GM18951 (cell line): ENCODE results near the gene KCNJ2.
A peak's percentile ranks its signal among the peaks of the same experiment; 100 is the strongest.

Source experiments
- POLR2A ChIP-seq: IDR thresholded peaks from 4 replicates; pipeline ENCODE4 v1.6.1; 2011; ENCODE audit warnings: mild to moderate bottlenecking; ENCODE audit not compliant: insufficient read length, insufficient read depth; ENCODE audit errors: extremely low read depth
- in situ Hi-C: fragments of 300-500 bp; cut with MboI; formaldehyde crosslinking; loops from one replicate; pipeline ENCODE4 v1.12.0; 2022; ENCODE audit warnings: low sequenced_read_pairs, mixed read lengths, inconsistent platforms; ENCODE audit not compliant: unreplicated experiment

The KCNJ2 gene

DNA sequence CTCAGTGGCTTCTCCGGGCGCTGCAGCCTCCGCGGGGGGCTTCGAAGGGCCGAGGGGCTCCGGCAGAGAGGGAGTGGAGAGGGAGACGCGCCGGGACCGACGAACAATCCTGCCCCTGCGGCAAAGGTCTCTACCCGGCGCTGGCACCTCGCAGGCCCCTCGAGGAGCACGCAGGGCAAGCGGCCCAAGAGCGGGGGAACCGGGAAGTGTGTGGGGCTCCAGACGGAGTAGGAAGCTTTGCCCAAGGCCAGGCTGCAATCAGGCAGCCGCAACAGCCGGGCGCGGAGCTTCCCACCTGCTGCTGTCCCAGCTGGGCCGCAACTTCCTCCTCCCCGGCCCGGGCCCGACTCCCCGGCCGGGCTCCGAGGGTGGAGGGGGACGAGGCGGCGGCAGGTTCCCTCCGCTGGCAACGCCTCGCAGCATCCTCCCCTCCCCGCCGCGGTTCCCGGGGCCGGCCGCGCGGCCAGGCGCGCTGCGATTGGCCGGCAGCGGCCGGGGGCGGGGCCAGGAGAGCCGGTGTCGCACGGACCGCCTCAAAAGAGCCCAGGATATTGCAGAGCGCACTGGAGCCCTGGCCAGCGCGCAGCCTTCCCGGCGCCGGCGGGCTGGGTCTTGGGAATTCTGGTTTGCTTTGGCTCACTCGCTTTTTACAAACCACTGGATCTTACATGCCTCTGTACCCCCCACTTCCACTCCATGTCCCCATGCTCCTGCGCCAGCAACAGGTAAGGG is at the start of gene KCNJ2:
KCNJ2 (plus strand) TSS at position 556 of the 732 bp plus-strand sequence. CDS start 5,508 bp downstream, outside the sequence.
- peak; percentile 66 for TF ChIP-seq POLR2A
- in situ Hi-C loops, result no loop called here

DNA sequence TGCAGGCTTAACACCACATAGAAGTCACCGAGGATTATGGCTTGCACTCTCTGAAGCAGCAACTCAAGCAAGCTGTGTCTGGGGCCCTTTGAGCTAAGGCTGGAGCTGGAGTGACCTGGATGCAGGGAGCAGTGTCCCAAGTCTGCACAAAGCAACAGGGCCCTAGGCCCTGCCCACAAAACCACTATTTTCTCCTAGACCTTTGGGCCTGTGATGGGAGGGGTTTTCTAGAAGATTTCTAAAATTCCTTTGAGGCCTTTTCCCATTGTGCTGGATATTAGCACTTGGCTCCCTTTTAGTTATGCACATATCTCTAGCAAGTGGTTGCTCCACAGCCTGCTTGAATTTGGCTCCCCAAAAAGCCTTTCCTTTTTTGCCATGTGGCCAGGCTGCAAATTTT is 49.8 kb upstream of the KCNJ2 start:
- TF ChIP-seq POLR2A, result no peak
- in situ Hi-C loops, result no loop called here

DNA sequence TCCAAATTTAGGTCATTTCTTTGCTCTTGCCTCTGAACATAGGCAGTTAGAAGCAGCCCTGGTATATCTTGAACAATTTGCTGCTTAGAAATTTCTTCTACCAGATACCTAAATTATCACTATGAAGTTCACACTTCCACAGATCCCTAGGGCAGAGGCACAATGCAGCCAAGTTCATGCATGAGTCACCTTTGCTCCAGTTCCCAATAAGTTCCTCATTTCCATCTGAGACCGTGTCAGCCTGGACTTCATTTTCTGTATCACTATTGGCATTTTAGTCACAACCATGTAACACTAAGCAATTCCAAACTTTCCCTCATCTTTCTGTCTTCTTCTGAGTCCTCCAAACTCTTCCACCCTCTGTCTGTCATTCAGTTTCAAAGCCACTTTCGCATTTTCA is 49.3 kb upstream of the KCNJ2 start:
- TF ChIP-seq POLR2A, result no peak

DNA sequence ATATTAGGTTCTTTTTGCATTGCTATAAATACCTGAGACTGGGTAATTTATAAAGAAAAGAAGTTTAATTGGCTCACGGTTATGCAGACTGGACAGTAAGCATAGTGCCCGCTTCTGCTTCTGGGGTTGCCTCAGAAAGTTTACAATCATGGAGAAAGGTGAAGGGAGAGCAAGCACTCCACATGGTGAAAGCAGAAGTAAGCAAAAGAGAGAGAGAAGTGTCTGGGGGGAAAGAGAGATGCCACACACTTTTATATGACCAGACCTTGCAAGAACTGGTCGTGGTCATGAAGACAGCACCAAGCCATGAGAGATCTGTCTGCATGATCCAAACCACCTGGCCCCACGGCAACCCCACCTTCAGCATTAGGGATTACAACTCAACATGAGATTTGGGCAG is 48.9 kb upstream of the KCNJ2 start:
- in situ Hi-C loops, result no loop called here
- no peak for TF ChIP-seq POLR2A

More for the DNA sequence above, 49.3 kb upstream of the KCNJ2 start:
- in situ Hi-C loops, result no loop called here

DNA sequence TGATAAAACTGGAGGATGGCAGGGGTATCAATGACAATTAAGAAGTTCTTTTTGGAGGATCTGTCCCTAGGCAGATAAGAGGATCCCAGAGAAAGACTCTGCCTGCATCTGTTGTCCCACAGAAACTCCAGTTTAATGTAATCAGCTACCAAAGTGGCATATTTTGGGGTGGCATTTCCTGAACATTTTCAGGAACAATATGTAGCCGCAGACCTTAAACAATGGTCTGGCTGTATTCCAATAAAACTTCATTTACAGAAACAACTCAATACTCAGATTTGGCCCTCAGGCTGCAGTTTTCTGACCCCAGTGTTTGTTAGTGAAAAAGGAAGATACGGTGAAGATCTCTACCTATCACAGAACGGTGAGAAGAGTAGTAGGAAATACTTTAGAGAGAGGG is 48.2 kb upstream of the KCNJ2 start:
- no peak for TF ChIP-seq POLR2A
- in situ Hi-C loops, result no loop called here

DNA sequence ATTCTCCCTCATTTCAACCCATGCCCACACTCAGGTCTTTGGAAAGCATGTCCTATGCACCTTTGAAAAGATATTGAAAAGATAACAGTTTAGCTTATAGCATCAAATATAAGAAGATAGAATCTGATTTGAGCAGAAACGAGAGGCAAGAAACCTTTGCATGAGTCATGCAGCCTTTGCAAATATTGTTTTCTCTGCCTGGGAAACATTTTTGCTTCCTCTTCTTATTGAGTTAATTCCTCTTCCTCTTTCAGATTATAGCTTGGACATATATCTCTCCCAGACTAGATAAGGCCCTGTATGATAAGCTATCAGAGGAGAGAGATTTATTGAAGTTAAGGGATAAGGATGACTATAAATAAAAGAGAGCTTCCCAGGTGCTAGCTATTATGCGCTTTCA is 46.1 kb upstream of the KCNJ2 start:
- no peak for TF ChIP-seq POLR2A

DNA sequence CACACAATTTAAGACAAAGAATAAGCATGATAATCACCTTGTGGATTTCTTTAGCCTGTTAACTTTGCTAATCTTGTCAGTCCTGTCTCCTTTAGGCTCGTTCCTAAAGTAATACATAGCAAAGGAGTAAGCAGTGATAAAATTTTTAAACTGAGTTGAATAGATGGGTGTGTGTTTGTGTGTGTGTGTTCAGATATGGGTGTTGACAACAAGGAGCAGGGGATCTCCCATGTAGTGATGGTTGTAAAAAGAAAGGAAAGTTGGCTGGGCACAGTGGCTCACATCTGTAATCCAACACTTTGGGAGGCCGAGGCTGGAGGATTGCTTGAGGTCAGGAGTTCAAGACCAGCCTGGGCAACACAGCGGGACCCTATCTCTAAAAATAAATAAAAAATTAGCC is 44.6 kb upstream of the KCNJ2 start:
- TF ChIP-seq POLR2A, result no peak
- in situ Hi-C loops, result no loop called here

More for the DNA sequence above, 46.1 kb upstream of the KCNJ2 start:
- in situ Hi-C loops, result no loop called here

DNA sequence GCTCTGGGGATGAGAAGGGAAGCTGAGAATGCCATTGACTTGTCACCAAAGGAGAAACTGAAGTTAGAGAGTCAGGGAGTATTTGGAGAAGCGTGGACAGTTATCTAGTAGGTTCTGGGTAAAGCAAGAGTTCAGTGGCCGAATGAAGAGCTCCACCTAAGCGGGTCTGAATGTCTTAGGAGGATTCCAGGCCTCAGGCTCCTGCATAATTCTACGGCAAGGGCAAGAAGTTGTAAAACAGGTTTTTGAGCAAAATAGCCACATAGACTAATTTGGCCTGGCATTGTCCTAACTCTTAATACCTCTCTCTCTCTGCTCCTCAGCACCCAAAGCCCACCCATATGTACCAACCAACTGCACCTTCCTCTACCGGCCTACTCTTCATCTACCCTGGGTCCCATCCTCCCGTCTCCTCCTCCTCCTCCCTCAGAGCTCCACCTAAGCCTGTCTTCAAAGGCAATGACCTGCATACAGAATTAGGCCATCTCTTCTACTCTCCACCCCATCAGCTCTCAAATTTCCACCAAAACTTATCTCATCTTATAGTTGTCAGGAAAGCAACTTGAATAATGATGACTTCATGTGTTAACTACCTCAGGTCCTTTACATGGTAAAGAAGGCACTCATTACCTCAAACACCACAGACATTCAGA is 42.0 kb upstream of the KCNJ2 start:
- TF ChIP-seq POLR2A, result no peak
- in situ Hi-C loops, result no loop called here

DNA sequence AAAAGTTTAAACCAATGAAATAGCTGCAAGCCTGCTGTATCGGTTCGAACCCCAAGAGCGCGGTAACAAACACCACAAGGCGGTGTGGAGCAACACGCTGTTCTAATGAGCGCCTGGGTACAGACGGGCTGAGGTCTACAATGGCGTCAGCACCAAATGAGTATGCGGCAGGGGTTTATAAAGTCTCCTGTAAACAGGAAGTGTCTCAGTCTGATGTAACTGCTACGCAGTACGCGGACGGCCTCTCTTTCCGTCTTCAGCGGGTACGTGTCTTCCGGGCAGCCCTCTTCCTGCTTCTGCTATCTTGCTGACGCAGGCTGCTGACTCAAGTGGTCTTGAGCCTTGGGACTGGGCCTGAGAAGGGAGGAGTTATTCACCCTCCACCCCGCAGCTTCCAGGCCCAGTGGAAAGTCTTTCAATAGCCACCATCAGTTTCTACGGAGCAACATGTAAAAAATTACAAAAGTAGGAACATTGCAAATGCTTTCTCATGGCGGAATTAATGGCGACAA is 40.5 kb upstream of the KCNJ2 start:
- TF ChIP-seq POLR2A, result no peak
- in situ Hi-C loops, result no loop called here

DNA sequence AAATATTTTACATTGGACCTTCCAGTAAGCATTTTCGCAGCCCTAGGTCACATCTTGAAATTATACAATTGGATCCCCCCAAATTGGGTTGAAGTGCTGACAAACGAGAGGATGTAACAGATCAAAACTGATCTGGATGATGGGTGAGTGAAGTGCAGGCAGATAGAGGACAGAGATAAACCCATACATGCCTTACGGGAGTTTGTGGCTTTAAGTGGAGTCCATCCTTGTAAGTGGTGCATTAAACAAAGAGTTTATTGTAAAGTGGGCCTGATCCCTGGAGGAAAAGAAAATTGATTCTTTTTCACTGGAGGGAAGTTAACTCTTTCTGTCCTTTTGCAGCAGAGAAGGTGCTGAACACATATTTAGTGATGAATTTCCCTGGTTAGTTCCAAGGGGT is 39.0 kb upstream of the KCNJ2 start:
- in situ Hi-C loops, result no loop called here
- no peak for TF ChIP-seq POLR2A

DNA sequence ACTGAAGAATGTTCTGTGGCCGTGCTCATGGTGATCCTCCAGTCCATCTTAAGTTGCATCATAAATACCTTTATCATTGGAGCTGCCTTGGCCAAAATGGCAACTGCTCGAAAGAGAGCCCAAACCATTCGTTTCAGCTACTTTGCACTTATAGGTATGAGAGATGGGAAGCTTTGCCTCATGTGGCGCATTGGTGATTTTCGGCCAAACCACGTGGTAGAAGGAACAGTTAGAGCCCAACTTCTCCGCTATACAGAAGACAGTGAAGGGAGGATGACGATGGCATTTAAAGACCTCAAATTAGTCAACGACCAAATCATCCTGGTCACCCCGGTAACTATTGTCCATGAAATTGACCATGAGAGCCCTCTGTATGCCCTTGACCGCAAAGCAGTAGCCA is 36.8 kb upstream of the KCNJ2 start:
- in situ Hi-C loops, result no loop called here
- no peak for TF ChIP-seq POLR2A

DNA sequence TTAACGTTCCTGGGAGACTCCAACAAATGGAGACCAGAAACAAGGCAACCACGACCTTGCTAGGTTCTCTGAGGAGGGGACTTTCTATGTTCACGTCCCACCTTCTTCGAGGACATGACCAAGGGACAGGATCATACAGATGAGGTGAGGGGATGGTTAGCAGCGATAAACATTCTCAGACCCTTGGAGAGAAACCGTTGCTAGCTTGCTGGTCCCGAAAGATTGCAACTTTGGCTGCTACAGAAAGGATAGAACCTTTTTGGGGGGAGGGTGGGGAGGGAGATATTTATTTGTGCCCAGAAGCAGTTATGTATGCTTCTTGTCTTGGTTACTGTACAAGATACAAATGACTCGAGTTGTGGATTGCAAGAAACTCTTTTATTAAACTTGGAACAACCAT is 35.3 kb upstream of the KCNJ2 start:
- no peak for TF ChIP-seq POLR2A
- in situ Hi-C loops, result no loop called here

DNA sequence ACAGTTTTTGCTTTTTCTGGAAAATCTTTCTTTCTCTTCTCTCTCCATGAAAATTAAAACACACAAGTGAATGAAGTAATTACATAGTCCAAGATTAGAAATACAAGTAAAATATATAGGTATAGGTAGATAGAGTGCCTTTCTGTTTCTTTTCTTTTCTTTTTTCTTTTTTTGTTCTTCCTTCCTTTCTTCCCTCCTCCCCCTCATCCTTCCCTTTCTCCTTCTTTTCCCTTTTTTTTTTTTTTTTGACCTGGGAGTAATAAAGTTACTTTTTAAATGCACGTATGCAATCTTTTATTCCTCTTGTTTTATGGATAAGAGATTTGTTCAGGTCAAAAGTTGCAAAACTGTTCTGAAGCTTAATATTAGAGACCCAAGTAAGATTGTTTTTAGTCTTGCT is 34.6 kb upstream of the KCNJ2 start:
- no peak for TF ChIP-seq POLR2A
- in situ Hi-C loops, result no loop called here

DNA sequence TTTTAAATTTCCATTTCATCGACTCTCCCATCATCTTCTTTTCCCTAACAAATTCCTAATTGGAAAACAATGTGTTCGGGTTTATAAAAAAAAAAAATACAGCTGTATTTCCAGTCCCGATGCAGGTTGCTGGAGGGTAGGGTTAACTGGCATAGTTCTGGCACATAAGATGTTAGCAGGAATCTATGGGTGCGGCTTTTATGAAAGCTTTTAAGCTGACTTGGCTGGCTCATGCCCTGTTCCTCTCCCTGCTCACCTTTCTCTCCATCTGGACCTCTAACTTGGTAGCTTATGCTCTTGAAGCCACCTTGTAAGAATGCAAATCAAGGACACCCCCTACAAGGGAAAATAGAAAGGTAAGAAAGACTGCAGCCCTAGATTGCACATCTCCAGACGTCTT is 33.2 kb upstream of the KCNJ2 start:
- in situ Hi-C loops, result no loop called here
- no peak for TF ChIP-seq POLR2A
